OCI-M2 (cell line): ENCODE measurements around the gene CCDC85C.

Experiments
- DNase-seq: peaks from one replicate; lab custom pipeline; 2025; ENCODE audit not compliant: unreplicated experiment; lab: John Stamatoyannopoulos, UW

CCDC85C gene

GRCh38 chr14:99524804-99525698 is 79.0 kb downstream of the CCDC85C start:
- no peak for DNase-seq

DNA sequence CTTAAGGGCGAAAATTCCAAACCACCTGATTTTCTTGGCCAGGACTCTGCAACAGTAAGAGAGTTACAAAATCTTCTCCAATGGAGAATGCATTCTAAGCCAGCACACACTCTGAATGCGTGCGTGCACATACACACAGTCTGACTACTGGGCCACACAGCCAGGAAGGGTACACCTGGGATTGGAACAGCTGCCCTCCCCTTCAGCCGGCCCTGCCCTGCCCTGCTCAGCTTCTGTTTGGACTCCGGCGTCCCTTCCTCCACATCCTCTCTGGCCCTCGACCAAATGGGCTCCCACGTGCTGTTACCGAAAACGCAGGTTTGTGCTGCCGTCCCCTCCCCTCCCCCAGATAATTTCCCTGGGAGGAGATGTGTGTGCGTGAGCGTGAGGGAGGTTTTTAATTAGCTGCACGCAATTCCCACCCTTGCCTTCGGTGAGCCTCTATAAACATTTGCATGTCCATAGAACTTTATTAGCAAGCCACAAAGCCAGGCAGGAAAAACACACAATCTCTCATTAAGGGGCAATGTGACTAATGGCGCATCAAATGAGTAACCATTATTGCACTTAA is 79.8 kb downstream of the CCDC85C start:
- DNase-seq = no peak

GRCh38 chr14:99523704-99524055 is 80.3 kb downstream of the CCDC85C start:
- DNase-seq = no peak

GRCh38 chr14:99522934-99523703 is 80.9 kb downstream of the CCDC85C start:
- no peak for DNase-seq

- DNase-seq = no peak
Measured at GRCh38 chr14:99522457-99522891, 81.5 kb downstream of the CCDC85C start.

- DNase-seq = no peak
Measured at GRCh38 chr14:99522025-99522401, 82.0 kb downstream of the CCDC85C start.

DNA sequence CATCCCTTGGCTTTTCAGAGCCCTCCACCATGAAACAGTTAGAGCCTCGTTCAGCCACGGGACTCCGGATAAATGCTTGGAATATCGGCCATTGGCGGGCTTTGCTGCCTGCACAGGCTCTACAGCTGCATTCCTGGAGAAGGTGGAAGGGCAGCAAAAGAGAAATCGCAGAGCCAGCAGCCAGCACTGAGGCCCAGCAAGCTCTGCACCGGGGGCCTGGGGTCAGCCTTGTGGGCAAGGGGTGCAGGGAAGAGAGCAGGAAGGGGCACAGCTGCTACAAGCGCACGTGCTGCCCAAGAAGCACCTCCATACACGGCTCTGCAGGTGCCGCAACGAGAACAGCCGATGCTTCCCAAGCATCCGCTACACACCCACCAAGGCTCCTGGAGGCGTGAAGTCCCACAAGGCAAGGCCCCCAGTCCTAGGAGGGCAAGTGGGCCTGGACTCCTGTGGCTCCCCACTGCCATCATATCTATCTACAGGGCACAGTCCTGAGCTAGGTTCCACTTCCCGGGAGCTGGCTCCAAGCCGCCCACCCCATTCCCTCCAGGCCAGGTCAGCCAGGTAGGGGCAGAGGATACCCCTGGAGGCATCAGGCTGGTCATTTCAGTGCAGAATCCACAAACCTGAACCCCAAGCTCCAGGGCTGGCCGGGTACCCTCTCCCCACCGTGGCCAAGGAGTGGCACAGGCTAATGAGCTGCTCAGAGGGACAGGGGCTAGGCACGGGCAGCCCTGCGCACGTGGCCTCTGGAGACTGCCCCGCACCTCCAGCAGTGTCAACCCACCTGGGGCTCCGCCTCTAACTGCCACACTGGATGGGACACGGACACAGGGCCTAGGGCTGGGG is 82.6 kb downstream of the CCDC85C start:
- DNase-seq = no peak

DNA sequence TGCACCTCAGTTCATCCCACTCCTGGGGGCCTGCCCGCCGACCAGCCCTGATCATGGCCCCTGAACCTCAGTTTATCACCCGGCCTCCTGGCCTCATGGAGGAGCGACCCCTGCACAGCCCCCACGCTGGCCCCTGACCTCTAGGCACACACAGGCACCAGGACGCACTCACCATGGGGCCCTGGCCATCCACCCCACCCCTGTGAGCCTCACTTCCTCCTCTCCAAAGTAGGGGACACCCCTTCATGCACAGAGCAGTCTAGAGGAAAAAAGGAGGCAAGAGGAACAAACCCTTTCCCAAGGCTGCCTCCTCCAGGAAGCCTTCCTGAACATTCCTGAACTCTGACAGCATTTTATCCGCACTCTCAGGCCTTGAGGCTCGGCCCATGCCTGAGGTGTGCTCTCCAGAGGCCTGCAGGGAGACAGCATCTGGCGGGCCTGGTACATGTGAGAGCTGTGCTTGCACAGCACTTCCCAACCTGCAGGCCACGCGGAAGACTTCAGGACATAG is 83.4 kb downstream of the CCDC85C start:
- no peak for DNase-seq

DNA sequence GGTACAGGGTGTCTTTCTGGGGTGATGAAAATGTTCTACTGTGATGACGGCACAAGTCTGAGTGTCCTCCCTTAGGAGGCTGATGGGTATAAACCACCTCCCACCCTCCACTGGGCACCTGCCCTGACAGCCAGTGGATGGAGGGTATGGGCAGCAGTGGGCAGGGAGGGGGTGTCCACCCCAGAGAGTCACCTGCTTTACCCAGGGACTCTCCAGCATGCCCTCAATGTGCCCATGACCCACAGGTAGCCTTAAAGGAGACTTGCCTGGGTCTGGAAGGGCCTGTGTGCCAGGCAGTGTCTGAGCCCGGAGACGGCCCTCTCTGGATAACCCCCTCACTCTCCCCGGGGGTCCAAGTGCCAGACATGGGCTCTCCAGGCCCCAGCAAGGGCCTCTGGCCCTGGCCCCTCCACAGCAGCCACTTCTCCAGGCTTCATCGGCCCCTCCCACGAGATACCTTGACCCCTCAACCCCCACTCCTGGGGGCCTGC is 84.0 kb downstream of the CCDC85C start:
- DNase-seq = no peak

DNA sequence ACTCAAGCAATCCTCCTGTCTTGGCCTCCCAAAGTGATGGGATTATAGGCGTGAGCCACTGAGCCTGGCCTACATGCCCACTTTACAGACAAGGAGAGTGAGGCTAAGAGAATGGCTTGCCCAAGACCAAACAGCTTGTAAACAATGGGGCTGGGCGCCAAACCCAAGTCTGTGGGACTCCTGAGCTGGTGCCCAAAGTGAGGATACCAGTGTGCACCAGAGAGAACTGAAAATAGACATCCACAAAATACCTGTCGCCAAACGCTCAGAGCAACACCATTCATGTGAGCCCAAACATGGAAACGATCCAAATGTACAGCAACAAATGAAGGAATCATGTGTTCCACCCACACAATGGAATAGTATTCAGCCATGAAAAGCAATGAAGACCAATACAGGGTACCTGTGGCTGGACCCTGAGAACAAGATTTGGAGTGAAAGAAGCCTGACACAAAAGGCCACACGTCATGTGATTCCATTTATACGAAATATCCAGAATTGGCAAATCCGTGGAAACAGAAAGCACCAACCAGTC is 84.6 kb downstream of the CCDC85C start:
- DNase-seq = no peak

- peak; percentile 4 for DNase-seq
Measured at GRCh38 chr14:99518441-99519346, 85.3 kb downstream of the CCDC85C start.

DNA sequence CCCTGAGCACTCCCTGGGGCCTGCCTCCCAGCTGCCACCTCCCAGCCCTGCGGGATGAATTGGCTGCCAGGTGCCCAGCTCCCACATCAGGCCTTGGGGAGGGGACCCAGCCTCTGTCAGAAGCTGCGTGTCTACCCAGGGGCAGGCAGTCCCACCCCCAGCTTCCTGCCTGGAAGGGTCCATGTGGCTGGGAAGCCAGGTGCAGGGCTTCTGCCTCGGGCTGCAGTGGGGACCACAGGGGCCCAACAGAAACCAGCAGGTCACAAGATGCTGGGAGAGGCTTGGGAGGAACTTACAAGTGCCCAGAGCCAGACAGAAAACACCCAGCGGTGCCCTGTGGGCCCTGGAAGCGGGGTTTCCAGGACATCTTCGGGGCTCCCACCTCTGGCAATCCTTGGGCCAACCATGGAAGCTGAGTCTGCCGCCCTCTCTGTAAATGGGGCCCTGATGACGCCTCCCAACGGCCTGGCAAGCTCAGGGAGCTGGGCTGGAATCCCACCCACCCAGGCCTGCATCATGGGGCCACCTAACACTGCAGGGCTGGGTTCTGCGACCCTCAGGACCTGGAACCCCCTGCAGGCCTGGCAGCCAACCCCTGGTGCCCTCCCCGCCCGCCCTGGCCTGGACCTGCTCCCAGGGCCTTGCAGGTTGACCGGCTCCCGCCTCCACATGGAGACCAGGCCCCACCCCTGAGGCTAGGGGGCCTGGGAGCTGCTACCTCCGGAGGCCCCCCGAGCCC is 86.2 kb downstream of the CCDC85C start:
- DNase-seq = no peak

- no peak for DNase-seq
Measured at GRCh38 chr14:99516871-99517642, 87.0 kb downstream of the CCDC85C start.

DNA sequence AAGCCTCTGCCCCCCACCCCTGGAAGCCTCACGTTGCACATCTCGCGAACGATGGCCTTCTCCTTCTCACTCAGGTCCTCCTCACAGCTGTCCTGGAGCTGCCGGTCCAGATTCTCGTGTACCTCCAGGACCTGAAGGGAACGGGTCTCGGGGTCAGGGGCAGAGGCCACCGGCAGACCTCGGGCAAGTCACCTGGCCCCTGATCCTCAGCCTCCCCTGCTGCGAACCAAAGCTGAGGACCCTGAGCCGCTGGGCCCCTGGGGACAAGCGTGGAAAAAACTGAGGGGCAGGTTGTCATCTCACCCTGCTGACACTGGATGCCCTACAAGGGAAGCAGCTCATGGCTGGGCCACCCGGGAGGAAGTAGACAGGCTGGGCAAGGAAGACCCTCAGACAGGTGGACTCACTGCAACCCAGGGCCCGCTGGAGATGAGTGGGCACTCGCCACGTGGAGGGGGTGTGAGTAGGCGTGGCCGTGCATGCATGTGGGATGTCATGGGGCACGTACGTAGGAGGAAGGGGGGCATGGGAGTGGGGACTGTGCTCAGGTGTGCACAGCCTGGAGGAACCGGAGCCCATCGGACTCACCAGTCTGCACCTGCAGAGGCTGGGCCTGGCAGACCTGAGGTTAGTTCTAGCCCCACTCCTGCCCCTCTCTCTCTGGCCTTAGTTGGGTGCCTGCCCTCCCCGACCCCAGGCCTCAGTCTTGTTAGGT is 87.7 kb downstream of the CCDC85C start:
- no peak for DNase-seq

- DNase-seq = no peak
Measured at GRCh38 chr14:99515301-99516155, 88.5 kb downstream of the CCDC85C start.

DNA sequence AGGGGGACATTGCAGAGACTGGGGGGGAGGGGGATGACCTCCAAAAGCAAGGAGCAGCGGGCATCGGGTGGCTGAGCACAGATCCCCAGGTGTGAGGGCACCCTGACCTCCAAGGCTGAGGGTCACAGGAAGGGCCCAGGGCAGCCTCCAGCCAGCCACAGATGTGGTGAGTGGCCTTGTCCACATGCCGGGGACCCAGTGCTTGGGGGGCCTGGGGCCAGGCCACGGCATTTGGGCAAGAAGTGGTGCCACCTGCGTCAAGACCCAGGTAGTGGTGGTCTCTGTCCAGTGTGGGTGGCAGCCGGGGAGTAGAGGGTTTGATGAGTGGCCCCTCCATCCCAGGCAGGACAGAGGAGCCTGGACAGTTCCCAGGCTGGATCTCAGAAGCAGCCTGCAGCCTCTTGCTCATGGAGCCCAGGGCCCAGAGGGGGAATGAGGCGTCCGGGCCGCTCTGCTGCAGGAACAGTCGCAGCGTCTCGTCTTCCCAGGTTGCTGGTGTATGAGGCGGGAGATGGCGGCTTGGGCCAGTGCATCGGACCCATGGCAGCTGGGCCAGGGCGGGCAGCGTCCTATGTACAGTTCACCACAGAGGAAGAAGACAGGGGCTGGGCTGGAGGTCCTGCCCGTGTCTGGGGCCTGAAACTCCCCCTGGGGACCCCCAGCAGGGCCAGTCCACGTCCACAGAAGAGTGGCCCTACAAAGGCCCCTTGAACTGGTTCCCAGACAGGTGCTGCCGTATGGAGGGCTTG is 89.3 kb downstream of the CCDC85C start:
- no peak for DNase-seq
